Muscle of leg (tissue), 11 donors: Measurements from ENCODE around the gene ACSS2. TPM values are rescaled to one million over a fixed set of nuclear protein-coding genes. Genes with fewer than 3 reads are reported as not detected.
"Not testable (repeated sequence)": the region's sequence is repeated elsewhere in the genome, so short reads cannot be mapped to it uniquely, and the experiment has no call there.

Source experiments
- DNase-seq: peaks from one replicate; pipeline ENCODE4 v3.0.0; 2013
- H3K27ac ChIP-seq: one replicate; pipeline ENCODE4 v1.5.1; 2013; ENCODE audit warnings: mild to moderate bottlenecking, low read length, control low read depth
- H3K27me3 ChIP-seq: one replicate; pipeline ENCODE4 v1.6.1; 2013; ENCODE audit warnings: low read length; ENCODE audit not compliant: control insufficient read depth, insufficient read depth
- H3K36me3 ChIP-seq: one replicate; pipeline ENCODE4 v1.6.1; 2013; ENCODE audit warnings: low read length; ENCODE audit not compliant: control insufficient read depth, insufficient read depth
- H3K4me1 ChIP-seq: one replicate; pipeline ENCODE4 v1.6.1; 2013; ENCODE audit warnings: low read length; ENCODE audit not compliant: control insufficient read depth, insufficient read depth
- H3K4me3 ChIP-seq: one replicate; pipeline ENCODE4 v1.5.1; 2013; ENCODE audit warnings: low read length, control low read depth
- H3K9me3 ChIP-seq: replicated peaks from 2 replicates; pipeline ENCODE4 v1.6.1; 2013; ENCODE audit warnings: low read depth, low read length; ENCODE audit not compliant: control insufficient read depth
- WGBS: methylation state at CpG from one replicate; pipeline ENCODE4 v1.1.5; 2013; ENCODE audit warnings: missing lambda C conversion rate; ENCODE audit not compliant: insufficient coverage; 5-methylcytosine and 5-hydroxymethylcytosine counted together
- polyA plus RNA-seq, 8 donors: library from polyadenylated mRNA; unstranded; fragments of 120-200 nt; gene quantifications; one replicate each; pipeline versions ENCODE4 v1.2.1 to v1.2.3, GENCODE V29; 2013; ENCODE audit warnings: inconsistent platforms in 1 of 8, low replicate concordance in 1 of 8; ENCODE audit not compliant: insufficient read length in 8 of 8, insufficient read depth in 1 of 8
- total RNA-seq: library from RNA; stranded (reverse); fragments of 120-200 nt; gene quantifications from one replicate; pipeline ENCODE4 v1.2.4, GENCODE V29; 2013

ACSS2 gene
- total and polyA plus RNA-seq, 9 donors = 39.1 to 61.4 (median 49.1) TPM

DNA sequence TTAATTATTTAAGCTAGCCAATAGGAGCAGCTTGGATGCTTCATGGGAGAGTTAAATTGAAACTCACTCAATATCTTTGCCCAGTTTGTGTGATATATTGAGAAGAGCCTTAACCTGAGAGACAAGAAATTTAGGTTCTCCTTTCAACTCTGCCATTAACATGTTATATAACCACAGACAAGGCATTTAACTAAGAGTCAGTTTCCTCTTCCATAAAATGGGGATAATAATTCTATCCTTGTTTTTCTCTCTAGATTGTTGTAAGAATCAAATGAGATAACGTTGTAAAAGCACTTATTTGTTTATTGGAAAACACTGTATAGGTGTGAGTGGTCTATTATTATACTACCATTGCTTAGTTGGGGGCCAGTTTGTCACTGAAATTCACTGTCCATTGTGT is 7.8 kb downstream of the ACSS2 start:
- H3K4me3 ChIP-seq = no peak overlapping the region
- no peaks in the 10 kb centered on the region for H3K9me3 ChIP-seq
- H3K36me3 ChIP-seq = peaks cover 15% of the 10 kb centered on the region
- H3K4me1 ChIP-seq = no peaks in the 10 kb centered on the region
- no CpG with 5 or more reads among the region's 1 CpG for WGBS
- no peak for DNase-seq
- H3K27ac ChIP-seq = no peak overlapping the region
- no peaks in the 10 kb centered on the region for H3K27me3 ChIP-seq

DNA sequence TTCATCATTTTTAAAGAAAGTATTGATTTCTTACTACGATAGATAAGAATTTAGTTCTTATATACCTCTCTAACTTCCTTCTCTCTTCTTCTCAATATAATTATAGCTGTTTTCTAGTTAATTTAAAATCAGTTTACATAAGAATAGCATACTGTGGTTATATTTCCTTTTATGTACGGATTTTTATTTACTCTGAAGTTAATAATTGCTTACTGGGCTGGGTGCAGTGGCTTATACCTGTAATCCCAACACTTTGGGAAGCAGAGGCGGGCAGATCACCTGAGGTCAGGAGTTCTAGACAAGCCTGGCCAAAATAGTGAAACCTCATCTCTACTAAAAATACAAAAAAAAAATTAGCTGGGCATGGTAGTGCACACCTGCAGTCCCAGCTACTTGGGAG is 9.7 kb downstream of the ACSS2 start:
- no CpG with 5 or more reads among the region's 3 CpGs for WGBS

DNA sequence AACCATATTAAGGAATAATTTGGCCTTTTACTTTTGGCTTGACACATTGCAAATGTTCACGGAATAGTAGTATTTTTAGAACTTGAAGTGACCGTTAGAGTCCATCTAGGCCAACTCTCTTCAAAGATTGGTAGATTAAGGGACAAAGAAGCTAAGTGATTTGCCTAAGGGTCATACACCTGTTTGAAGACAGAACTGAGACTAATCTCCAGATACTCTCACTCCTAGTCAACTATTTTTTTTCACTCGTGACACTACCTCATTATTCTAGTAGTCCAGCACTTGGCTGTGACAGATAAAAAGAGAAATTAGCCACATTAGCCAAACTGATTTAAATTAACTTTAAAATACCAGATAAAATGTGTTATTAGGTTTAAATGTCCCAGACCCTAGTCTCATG is 10.6 kb downstream of the ACSS2 start:
- no peak overlapping the region for H3K4me3 ChIP-seq
- peaks cover 15% of the 10 kb centered on the region for H3K36me3 ChIP-seq
- no CpG with 5 or more reads among the region's 3 CpGs for WGBS
- H3K9me3 ChIP-seq = no peaks in the 10 kb centered on the region
- no peaks in the 10 kb centered on the region for H3K27me3 ChIP-seq
- DNase-seq = no peak
- no peak overlapping the region for H3K27ac ChIP-seq
- no peaks in the 10 kb centered on the region for H3K4me1 ChIP-seq

More for the DNA sequence above, 9.7 kb downstream of the ACSS2 start:
- no peak for DNase-seq
- H3K36me3 ChIP-seq = peaks cover 15% of the 10 kb centered on the region
- H3K4me3 ChIP-seq = no peak overlapping the region
- H3K4me1 ChIP-seq = no peaks in the 10 kb centered on the region
- H3K27me3 ChIP-seq = no peaks in the 10 kb centered on the region
- H3K9me3 ChIP-seq = no peaks in the 10 kb centered on the region
- H3K27ac ChIP-seq = no peak overlapping the region

DNA sequence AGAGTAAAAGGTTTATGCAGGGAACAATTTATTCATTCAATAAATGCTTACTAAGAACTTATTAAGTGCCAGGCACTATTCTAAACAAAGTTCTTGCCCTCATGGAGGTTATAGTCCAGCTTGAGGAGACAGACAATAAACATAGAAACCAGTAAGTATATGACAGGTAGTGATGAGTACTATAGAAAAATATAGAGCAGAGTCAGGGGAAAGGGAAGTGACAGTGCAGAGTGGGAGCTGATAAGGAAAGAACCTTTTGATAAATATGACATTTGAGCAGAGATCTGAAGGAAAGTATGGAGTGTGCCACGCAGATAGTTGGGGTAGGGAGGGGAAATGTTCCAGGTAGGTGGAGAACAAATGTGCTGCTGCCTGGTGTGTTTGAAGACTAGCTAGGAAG is 12.1 kb downstream of the ACSS2 start:
- no peaks in the 10 kb centered on the region for H3K27me3 ChIP-seq
- 88% methylated on average over 1 of the region's 1 CpG for WGBS
- no peaks in the 10 kb centered on the region for H3K9me3 ChIP-seq
- no peak overlapping the region for H3K27ac ChIP-seq
- H3K36me3 ChIP-seq = peaks cover 12% of the 10 kb centered on the region
- no peak for DNase-seq
- no peaks in the 10 kb centered on the region for H3K4me1 ChIP-seq
- H3K4me3 ChIP-seq = no peak overlapping the region

DNA sequence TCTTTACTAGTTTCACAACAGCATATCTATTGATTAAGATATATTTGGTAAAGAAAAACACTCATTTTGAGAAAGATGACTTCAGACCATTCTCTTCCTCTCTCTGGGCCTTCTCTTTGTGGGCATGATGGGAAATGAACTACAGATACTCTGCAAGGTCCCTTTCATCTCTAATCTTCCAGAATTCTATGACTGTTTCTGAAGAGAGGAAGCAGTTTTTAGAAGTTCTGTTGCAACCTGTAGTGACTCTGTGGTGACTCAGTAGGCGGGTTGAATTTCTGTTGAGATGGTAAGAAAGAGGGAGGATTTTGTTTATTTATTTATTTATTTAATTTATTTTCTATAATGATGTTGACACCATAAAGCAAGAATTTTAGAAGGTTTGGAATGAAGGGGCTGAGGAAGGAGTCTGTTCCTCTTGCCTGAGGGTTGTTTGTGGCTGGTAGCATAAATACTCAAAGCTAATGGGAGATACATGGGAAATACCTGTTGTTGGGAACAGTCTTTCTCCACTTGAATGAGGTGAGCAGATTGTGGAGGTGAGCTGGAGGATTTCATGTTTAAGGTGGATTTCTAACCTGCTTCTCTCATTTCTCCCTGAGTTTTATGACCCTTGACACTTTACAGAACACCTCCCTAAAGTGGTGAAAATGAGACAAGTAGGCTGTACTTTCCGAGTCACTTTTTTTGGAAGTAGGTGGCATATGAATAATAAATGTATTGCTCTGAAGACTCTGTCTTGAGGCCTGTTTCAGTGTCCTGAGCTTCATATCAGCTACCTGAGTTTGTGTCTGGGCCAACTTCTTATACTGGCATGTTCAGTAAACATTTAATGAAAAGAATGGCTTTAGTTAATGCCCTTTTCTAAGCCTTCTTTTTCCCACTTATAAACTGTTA is 15.0 kb downstream of the ACSS2 start:
- H3K27me3 ChIP-seq = no peaks in the 10 kb centered on the region
- no CpG with 5 or more reads among the region's 2 CpGs for WGBS
- peaks cover 3% of the 10 kb centered on the region for H3K4me1 ChIP-seq
- no peak for DNase-seq
- no peaks in the 10 kb centered on the region for H3K36me3 ChIP-seq
- H3K27ac ChIP-seq = no peak overlapping the region
- H3K9me3 ChIP-seq = no peaks in the 10 kb centered on the region
- H3K4me3 ChIP-seq = no peak overlapping the region

GRCh38 chr20:34892671-34893070 is 16.3 kb downstream of the ACSS2 start:
- Histone ChIP-seq H3K4me3 (no peak overlapping the region), H3K9me3 (no peaks in the 10 kb centered on the region), H3K27me3 (no peaks in the 10 kb centered on the region), H3K4me1 (peaks cover 3% of the 10 kb centered on the region), H3K36me3 (no peaks in the 10 kb centered on the region), H3K27ac (no peak overlapping the region)
- no peak for DNase-seq
- 86% methylated on average over 1 of the region's 2 CpGs for WGBS

DNA sequence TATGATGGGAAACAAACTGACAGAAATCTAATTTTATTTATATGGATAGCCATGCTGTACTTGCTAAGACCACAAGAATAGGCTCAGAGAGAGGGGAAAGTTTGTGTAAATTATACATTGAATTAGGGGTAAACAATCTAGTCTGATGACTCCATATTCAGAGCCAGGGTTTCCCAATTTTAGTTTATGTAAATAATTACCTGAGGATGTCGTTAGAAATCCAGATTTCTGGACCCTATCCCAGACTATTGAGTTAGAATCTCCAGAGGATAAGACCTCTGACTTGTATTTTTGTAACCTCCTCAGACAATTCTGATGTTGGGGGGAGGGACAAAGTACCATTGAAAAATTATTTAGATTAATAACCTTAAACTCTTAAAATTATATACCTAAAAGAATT is 18.3 kb downstream of the ACSS2 start:
- Histone ChIP-seq H3K4me1 (peaks cover 3% of the 10 kb centered on the region), H3K4me3 (no peak overlapping the region), H3K27ac (no peak overlapping the region), H3K9me3 (no peaks in the 10 kb centered on the region), H3K36me3 (no peaks in the 10 kb centered on the region), H3K27me3 (no peaks in the 10 kb centered on the region)
- no peak for DNase-seq
- no CpG with 5 or more reads among the region's 1 CpG for WGBS

- Histone ChIP-seq H3K27ac (no peak overlapping the region), H3K36me3 (no peaks in the 10 kb centered on the region), H3K4me3 (no peak overlapping the region), H3K4me1 (peaks cover 3% of the 10 kb centered on the region), H3K9me3 (no peaks in the 10 kb centered on the region), H3K27me3 (no peaks in the 10 kb centered on the region)
- WGBS = no CpG with 5 or more reads among the region's 3 CpGs
- DNase-seq = no peak
Measured at GRCh38 chr20:34895465-34895864, 19.1 kb downstream of the ACSS2 start.

GRCh38 chr20:34896086-34896621 is 19.7 kb downstream of the ACSS2 start:
- H3K27me3 ChIP-seq = no peaks in the 10 kb centered on the region
- WGBS = 83% methylated on average over 1 of the region's 1 CpG
- H3K36me3 ChIP-seq = no peaks in the 10 kb centered on the region
- H3K27ac ChIP-seq = peak overlapping the region; percentile 29
- H3K4me3 ChIP-seq = no peak overlapping the region
- H3K9me3 ChIP-seq = no peaks in the 10 kb centered on the region
- H3K4me1 ChIP-seq = peaks cover 3% of the 10 kb centered on the region
- DNase-seq = peak; percentile 64

DNA sequence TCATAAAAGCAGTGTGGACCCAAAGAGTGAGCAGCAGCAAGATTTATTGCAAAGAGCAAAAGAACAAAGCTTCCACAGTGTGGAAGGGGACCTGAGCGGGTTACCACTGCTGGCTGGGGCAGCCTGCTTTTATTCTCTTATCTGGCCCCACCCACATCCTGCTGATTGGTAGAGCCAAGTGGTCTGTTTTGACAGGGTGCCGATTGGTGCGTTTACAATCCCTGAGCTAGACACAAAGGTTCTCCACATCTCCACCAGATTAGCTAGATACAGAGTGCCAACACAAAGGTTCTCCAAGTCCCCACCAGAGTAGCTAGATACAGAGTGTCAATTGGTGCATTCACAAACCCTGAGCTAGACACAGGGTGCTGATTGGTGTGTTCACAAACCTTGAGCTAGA is 21.7 kb downstream of the ACSS2 start:
- H3K4me1 ChIP-seq, H3K27ac ChIP-seq, H3K27me3 ChIP-seq, H3K4me3 ChIP-seq, DNase-seq, H3K36me3 ChIP-seq, H3K9me3 ChIP-seq: not testable (repeated sequence)
- WGBS = no CpG with 5 or more reads among the region's 3 CpGs
